ENCODE results near the gene SPHK2.
"Not testable (repeated sequence)": the region's sequence is repeated elsewhere in the genome, so short reads cannot be mapped to it uniquely, and the experiment has no call there.

The SPHK2 gene

GRCh38 chr19:48637948-48638830, 18.9 kb downstream of the SPHK2 start:
- DNase-seq, result peak; percentile 51 to 86

DNA sequence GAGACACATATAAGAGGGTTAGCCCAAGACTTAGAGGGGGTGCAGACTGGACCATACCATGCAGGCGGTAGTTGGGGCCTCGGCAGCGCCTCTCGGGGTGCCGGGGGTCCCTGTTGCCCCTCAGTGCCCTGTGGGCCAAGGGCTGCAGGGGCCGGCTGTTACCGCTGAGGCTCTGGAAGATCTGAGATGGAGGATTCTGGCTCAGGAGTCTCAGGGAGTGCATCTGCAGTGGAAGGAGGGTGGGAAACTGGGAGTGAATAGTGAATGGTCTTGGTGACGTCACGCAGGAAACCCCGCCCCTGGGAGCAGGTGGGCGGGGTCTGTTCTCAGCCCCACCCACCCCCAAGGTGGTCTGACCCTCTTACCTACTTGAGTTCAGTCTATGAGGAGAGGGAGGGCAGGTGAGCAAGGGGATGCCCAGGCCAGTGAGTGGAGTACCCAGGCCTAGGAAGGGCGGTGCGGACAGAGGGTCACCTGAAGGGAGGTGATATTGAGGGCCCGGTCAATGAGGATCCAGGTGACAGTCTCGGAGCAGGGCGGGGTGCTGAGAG, 19.6 kb downstream of the SPHK2 start:
- DNase-seq, result no peak

GRCh38 chr19:48639483-48640375, 20.4 kb downstream of the SPHK2 start:
- DNase-seq, result no peak

DNA sequence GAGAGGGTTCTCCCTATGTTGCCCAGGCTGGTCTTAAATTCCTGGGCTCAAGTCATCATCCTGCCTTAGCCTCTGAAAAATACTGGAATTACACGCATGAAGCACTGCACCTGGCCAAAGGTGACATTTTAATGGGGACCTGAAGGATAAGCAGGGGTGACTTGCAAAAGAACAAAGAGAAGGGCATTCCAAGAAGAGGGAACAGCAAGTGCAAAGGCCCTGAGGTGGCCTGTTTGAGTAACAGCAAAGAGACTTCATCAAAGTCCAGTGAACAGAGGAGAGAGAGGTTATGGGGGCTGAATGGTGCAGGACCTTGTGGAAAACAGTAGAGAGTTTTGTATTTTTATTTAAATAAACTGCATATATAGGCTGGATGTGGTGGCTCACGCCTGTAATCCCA, 22.5 kb downstream of the SPHK2 start:
- no peak for DNase-seq

DNA sequence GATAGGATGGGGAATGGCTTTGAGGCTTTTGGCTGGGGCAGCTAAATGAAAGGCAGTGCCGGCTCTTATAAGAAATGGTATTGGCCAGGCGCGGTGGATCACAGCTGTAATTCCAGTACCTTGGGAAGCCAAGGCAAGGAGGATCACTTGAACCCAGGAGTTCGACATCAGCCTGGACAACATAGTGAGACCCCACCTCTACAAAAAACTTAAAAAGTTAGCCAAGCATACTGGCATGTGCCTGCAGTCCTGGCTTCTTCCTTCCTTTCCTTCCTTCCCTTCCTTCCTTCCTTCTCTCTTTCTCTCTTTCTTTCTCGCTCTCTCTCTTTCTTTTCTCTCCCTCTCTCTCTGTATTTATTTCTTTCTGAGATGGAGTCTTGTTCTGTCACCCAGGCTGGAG, 23.6 kb downstream of the SPHK2 start:
- DNase-seq, result no peak

GRCh38 chr19:48644355-48644754, 25.0 kb downstream of the SPHK2 start:
- no peak for DNase-seq

- peak; percentile 18 to 76 for DNase-seq
These were observed 25.7 kb downstream of the SPHK2 start for GRCh38 chr19:48644839-48645619.

DNA sequence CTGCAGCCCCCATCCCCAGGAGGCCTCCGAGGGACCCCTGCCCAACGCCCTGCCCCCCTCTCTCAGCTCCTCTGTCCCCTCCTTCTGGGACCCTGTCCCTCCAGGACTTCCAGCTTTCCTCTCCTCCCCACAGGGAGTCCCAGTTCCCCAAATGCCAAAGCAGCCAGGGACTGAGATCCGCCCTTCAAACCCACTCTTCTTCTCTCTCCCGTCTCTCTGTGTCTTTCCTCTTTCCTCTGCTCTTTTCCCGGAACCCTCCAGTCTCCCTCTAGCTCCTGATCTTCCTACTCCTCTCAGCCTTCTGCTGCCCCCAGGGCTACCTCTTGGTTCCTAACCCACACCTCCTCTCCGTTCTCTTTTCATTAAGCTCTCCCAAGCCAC, 26.3 kb downstream of the SPHK2 start:
- DNase-seq, result peak in 1 of 2 experiments; percentile 46

DNA sequence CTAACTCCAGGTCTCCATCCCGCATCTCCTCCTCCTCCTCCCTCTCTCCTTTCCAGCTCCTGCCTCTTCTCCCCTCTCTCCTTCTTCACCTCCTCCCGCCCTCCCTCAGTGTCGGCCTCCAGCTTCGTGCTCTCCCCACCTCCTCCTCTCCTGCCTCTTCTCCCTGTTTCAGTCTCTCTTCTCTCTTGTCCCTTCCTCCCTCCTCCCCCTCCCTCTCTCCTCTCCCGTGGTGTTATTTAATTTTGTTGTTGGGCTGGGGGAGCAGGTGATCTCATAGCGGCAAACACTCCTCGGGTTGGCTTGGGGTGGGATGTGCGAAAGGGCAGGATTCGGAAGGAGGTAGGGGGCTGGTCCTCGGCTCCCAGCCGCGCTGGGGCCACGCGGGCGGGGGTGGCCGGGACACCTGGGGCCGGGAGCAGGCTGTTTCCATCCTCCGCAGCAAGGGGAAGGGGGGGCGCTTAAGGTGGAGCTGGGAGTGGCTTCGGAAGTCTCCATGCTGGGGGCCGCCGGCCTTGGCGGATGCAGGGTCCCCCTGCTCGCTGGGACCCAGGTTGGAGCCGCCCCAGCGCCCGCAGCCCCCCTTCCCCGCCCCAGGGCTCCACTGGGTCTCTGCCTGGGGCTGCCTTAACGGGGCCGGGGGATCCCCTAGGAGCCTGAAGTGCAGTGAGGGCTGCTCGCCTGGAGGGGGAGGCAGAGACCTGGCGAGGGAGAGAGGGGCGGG, 26.9 kb downstream of the SPHK2 start, which contains the start of gene CA11:
TSS of gene CA11 (minus strand) at position 187 of the 721 bp plus-strand sequence. CDS start 555 bp downstream, outside the sequence.
- peak; percentile 49 to 77 for DNase-seq

GRCh38 chr19:48646722-48647216, 27.5 kb downstream of the SPHK2 start:
- no peak for DNase-seq

GRCh38 chr19:48648134-48648533, 28.8 kb downstream of the SPHK2 start:
- no peak for DNase-seq

- DNase-seq, result no peak
These were observed 31.8 kb downstream of the SPHK2 start for GRCh38 chr19:48650974-48651682.

GRCh38 chr19:48651683-48652048, 32.4 kb downstream of the SPHK2 start:
- no peak for DNase-seq

GRCh38 chr19:48654299-48655059, 35.2 kb downstream of the SPHK2 start:
- DNase-seq, result no peak

- DNase-seq, result no peak
These were observed 37.7 kb downstream of the SPHK2 start for GRCh38 chr19:48656840-48657474.

DNA sequence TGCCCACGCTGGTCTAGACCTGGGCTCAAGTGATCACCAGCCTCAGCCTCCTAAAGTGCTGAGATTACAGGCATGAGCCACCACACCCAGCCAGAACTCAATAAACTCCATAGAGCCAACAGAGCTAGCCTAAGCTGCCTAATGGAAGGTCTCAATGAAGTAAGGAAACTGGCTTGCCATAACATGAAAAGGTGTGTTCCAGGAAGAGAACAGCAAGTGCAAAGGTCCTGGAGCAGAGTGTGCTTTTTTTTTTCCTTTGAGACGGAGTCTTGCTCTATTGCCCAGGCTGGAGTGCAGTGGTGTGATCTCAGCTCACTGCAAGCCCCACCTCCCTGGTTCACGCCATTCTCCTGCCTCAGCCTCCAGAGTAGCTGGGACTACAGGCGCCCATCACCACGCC, 38.5 kb downstream of the SPHK2 start:
- not testable (repeated sequence) for DNase-seq

- DNase-seq, result no peak
These were observed 39.2 kb downstream of the SPHK2 start for GRCh38 chr19:48658483-48658882.

- DNase-seq, result peak in 1 of 2 experiments; percentile 22
These were observed 40.5 kb downstream of the SPHK2 start for GRCh38 chr19:48659768-48660167.

- peak; percentile 85 to 90 for DNase-seq
These were observed 41.8 kb downstream of the SPHK2 start for GRCh38 chr19:48660852-48661710.
